Thymus (tissue), 11 donors: ENCODE results near the gene AKNA. TPM values are rescaled to one million over a fixed set of nuclear protein-coding genes. Genes with fewer than 3 reads are reported as not detected.
"Not testable (repeated sequence)": the region's sequence is repeated elsewhere in the genome, so short reads cannot be mapped to it uniquely, and the experiment has no call there.

Experiments
- DNase-seq, 9 donors: peaks; one replicate each; pipeline ENCODE4 v3.0.0-alpha.2; 2013; ENCODE audit warnings: low spot score in 9 of 9, low read depth in 6 of 9, missing footprints in 1 of 9
- H3K27ac ChIP-seq, 2 donors: one replicate each; pipeline ENCODE4 v1.5.1; 2013; ENCODE audit warnings: control low read depth in 1 of 2, low read depth in 1 of 2, low read length in 1 of 2, mild to moderate bottlenecking in 1 of 2, moderate library complexity in 1 of 2
- H3K27me3 ChIP-seq, 2 donors: one replicate each; pipeline ENCODE4 v1.5.1; 2013; ENCODE audit warnings: low read length in 1 of 2; ENCODE audit not compliant: control insufficient read depth in 2 of 2, insufficient read depth in 1 of 2
- H3K36me3 ChIP-seq, 2 donors: one replicate each; pipeline ENCODE4 v1.5.1; 2013; ENCODE audit warnings: low read length in 1 of 2, mild to moderate bottlenecking in 1 of 2, moderate library complexity in 1 of 2; ENCODE audit not compliant: control insufficient read depth in 2 of 2, insufficient read depth in 2 of 2
- H3K4me1 ChIP-seq, 2 donors: one replicate each; pipeline ENCODE4 v1.5.1; 2013; ENCODE audit warnings: low read length in 2 of 2; ENCODE audit not compliant: control insufficient read depth in 2 of 2, insufficient read depth in 2 of 2
- H3K4me3 ChIP-seq, 2 donors: one replicate each; pipeline ENCODE4 v1.5.1; 2013; ENCODE audit warnings: low read length in 2 of 2, control low read depth in 1 of 2, mild to moderate bottlenecking in 1 of 2
- H3K9me3 ChIP-seq, 2 donors: one replicate each; pipeline ENCODE4 v1.5.1; 2013; ENCODE audit warnings: low read length in 1 of 2, mild to moderate bottlenecking in 1 of 2; ENCODE audit not compliant: control insufficient read depth in 2 of 2, insufficient read depth in 1 of 2
- WGBS: extraction: QIAGEN DNeasy Blood & Tissue Kit; methylation state at CpG from one replicate; pipeline ENCODE4 v1.1.7; 2013; 5-methylcytosine and 5-hydroxymethylcytosine counted together
- polyA plus RNA-seq: library from polyadenylated mRNA; stranded (reverse); fragments of 200-250 nt; gene quantifications from one replicate; pipeline ENCODE4 v1.2.3, GENCODE V29; 2013
- total RNA-seq: library from RNA; stranded (reverse); fragments of 120-200 nt; gene quantifications from one replicate; pipeline ENCODE4 v1.2.4, GENCODE V29; 2013
- donor health status: healthy.

AKNA gene
- total and polyA plus RNA-seq, 2 donors = 52.2 to 162 TPM

GRCh38 chr9:114321759-114322158 lies 66.0 kb downstream of the AKNA start:
- H3K27ac ChIP-seq = no peak overlapping the region
- H3K27me3 ChIP-seq = no peaks in the 10 kb centered on the region
- WGBS = 81% methylated on average over 8 of the region's 8 CpGs
- no peak for DNase-seq
- H3K4me1 ChIP-seq = no peaks in the 10 kb centered on the region
- H3K4me3 ChIP-seq = no peak overlapping the region
- H3K36me3 ChIP-seq = no peaks in the 10 kb centered on the region
- H3K9me3 ChIP-seq = peaks cover 0 to 3% of the 10 kb centered on the region in 2 donors

GRCh38 chr9:114320710-114321109 lies 67.1 kb downstream of the AKNA start:
- WGBS = 95% methylated on average over 7 of the region's 7 CpGs

DNA sequence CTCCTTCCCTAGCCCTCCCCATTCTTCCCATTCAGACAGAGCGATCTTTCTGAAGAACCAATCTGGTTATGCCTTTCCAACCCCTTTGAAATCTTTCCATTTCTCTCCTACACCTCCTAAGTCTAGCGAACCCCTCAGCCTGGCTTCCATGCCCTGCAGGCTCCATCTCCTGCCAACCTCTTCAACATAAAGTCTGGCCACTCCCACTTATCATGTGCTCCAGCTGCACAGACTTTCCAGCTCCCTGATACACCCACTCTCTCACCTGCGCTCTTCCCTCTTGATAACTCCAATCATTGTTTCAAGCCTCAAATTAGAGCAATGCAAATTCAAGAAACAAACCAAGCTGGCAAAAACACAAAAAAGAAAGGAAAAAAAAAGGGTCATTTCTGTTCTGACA lies 68.6 kb downstream of the AKNA start:
- DNase-seq = no peak
- 91% methylated on average over 3 of the region's 3 CpGs for WGBS
- no peaks in the 10 kb centered on the region for H3K4me1 ChIP-seq

More at GRCh38 chr9:114320710-114321109, 67.1 kb downstream of the AKNA start:
- not testable (repeated sequence) for DNase-seq, H3K27me3 ChIP-seq, H3K4me3 ChIP-seq, H3K27ac ChIP-seq, H3K4me1 ChIP-seq, H3K36me3 ChIP-seq, H3K9me3 ChIP-seq

GRCh38 chr9:114318416-114318815 lies 69.4 kb downstream of the AKNA start:
- Histone ChIP-seq H3K4me1 (no peaks in the 10 kb centered on the region), H3K27me3 (no peaks in the 10 kb centered on the region), H3K27ac (no peak overlapping the region), H3K4me3 (no peak overlapping the region), H3K9me3 (peaks cover 0 to 3% of the 10 kb centered on the region in 2 donors), H3K36me3 (no peaks in the 10 kb centered on the region)
- 96% methylated on average over 8 of the region's 8 CpGs for WGBS
- no peak for DNase-seq

More for the DNA sequence above, 68.6 kb downstream of the AKNA start:
- H3K27ac ChIP-seq = no peak overlapping the region
- H3K4me3 ChIP-seq = no peak overlapping the region
- no peaks in the 10 kb centered on the region for H3K27me3 ChIP-seq
- no peaks in the 10 kb centered on the region for H3K36me3 ChIP-seq
- H3K9me3 ChIP-seq = peaks cover 0 to 3% of the 10 kb centered on the region in 2 donors

DNA sequence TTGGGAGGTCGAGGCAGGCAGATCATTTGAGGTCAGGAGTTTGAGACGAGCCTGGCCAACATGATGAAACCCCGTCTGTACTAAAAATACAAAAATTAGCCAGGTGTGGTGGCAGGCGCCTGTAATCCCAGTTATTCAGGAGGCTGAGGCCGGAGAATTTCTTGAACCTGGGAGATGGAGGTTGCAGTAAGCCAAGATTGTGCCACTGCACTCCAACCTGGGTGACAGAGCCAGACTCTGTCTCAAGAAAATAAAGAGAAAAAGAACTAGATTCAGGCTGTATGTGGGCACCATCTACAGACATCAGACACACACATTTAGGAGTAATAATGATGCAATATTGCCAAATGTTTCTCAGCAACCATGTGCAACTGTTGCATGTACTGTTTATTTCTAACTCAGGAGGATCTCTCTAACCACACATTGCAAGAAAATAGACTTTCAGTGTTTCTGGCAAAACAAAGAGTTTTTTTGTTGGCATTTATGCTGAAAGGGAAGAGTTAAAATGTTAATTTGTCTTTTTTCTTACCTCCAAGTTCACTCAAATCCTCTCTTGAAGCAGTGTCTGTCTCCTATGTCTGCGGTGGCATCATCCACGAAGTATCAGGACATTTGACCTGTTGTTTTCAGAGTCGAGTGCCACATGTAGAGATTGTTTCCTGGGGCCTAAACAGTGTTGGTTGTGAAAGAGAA lies 70.0 kb downstream of the AKNA start:
- WGBS = 95% methylated on average over 8 of the region's 8 CpGs
- Histone ChIP-seq H3K27me3 (no peaks in the 10 kb centered on the region), H3K4me1 (no peaks in the 10 kb centered on the region), H3K36me3 (no peaks in the 10 kb centered on the region), H3K27ac (no peak overlapping the region), H3K9me3 (peaks cover 0 to 3% of the 10 kb centered on the region in 2 donors), H3K4me3 (no peak overlapping the region)
- no peak for DNase-seq

GRCh38 chr9:114316605-114317230 lies 71.1 kb downstream of the AKNA start:
- peaks cover 0 to 3% of the 10 kb centered on the region in 2 donors for H3K9me3 ChIP-seq
- H3K4me3 ChIP-seq = no peak overlapping the region
- 91% methylated on average over 10 of the region's 10 CpGs for WGBS
- no peaks in the 10 kb centered on the region for H3K27me3 ChIP-seq
- no peaks in the 10 kb centered on the region for H3K4me1 ChIP-seq
- H3K27ac ChIP-seq = no peak overlapping the region
- H3K36me3 ChIP-seq = no peaks in the 10 kb centered on the region
- no peak for DNase-seq

GRCh38 chr9:114315723-114316363 lies 71.9 kb downstream of the AKNA start:
- 93% methylated on average over 8 of the region's 8 CpGs for WGBS
- no peaks in the 10 kb centered on the region for H3K36me3 ChIP-seq
- peaks cover 0 to 3% of the 10 kb centered on the region in 2 donors for H3K9me3 ChIP-seq
- no peak overlapping the region for H3K27ac ChIP-seq
- no peaks in the 10 kb centered on the region for H3K27me3 ChIP-seq
- H3K4me3 ChIP-seq = no peak overlapping the region
- no peaks in the 10 kb centered on the region for H3K4me1 ChIP-seq
- DNase-seq = no peak

DNA sequence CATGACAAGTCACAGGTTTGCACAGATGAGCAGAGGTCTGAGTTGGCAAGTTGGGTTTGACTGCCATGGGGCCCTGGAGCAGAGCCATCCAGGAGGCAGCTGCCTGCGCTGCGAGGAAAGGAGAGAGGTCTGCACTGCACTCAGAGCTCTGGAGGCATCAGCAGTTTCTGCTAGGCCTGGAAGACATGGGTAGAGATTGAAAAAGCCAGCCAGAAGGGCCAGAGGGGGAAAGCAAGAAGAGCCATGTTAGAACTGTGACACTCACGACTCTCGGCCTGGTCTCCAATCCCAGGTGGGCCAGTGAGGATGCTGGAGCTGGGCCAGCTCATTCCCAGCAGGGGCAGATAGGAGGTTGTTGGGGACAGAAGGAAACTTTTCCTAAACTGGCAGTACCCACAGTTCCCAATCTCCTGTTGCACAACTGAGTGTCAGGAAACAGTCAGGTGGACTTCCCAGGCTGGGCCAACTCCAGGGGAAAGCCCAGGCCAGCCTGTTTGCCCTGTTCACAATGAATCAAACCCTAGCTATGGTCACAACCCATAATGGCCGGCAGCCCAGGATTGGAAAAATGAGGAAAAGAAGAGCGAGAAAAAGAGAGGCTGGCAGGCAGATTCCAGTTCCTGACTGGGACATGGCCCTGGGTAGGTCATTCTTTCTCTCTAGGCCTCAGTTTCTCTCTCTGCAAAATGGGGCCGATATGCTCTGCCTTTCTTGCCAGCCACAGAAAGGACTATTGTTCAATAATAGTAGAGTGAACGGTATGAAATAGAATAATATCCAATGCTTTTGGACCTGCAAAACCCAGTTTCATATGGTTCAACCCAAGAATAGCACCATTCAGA lies 72.7 kb downstream of the AKNA start:
- Histone ChIP-seq H3K27ac (no peak overlapping the region), H3K4me1 (no peaks in the 10 kb centered on the region), H3K36me3 (no peaks in the 10 kb centered on the region), H3K27me3 (no peaks in the 10 kb centered on the region), H3K9me3 (peaks cover 0 to 3% of the 10 kb centered on the region in 2 donors), H3K4me3 (no peak overlapping the region)
- no peak for DNase-seq
- WGBS = 97% methylated on average over 8 of the region's 8 CpGs
